Mononuclear cell (primary cell): ENCODE results near the gene FCGR3B. TPM values are rescaled to one million over a fixed set of nuclear protein-coding genes. Genes with fewer than 3 reads are reported as not detected.
"Not testable (repeated sequence)": the region's sequence is repeated elsewhere in the genome, so short reads cannot be mapped to it uniquely, and the experiment has no call there.

Experiments used
- H3K27me3 ChIP-seq: 2 replicates; pipeline ENCODE4 v1.6.0; 2011; ENCODE audit warnings: low read length, control low read depth; ENCODE audit not compliant: insufficient read depth
- H3K4me1 ChIP-seq: 2 replicates; pipeline ENCODE4 v1.5.1; 2011; ENCODE audit warnings: mild to moderate bottlenecking, low read length, control low read depth; ENCODE audit not compliant: insufficient read depth
- H3K4me3 ChIP-seq: 2 replicates; pipeline ENCODE4 v1.5.1; 2011; ENCODE audit warnings: mild to moderate bottlenecking, low read length, moderate library complexity
- H3K9me3 ChIP-seq: 2 replicates; pipeline ENCODE4 v1.5.1; 2011; ENCODE audit warnings: low read depth, mild to moderate bottlenecking, control low read depth, low read length
- total RNA-seq: library from RNA; depleted of rRNA; stranded (reverse); fragments of >200 nt; gene quantifications from one replicate; pipeline ENCODE4 v1.2.3, GENCODE V29; 2012

The FCGR3B gene
- total RNA-seq, result 2.3 TPM

- Histone ChIP-seq H3K9me3 (no peaks in the 10 kb centered on the region), H3K4me3 (peak within 1 kb of the TSS; percentile 12), H3K27me3 (no peaks in the 10 kb centered on the region), H3K4me1 (peaks cover 23% of the 10 kb centered on the region)
These were observed at the start of gene FCGR3B for GRCh38 chr1:161631076-161631475. FCGR3B (minus strand) TSS chr1:161631176; CDS start chr1:161631094, 82 bp downstream.

GRCh38 chr1:161678500-161678899 is 47.5 kb upstream of the FCGR3B start:
- Histone ChIP-seq H3K4me3 (no peak overlapping the region), H3K27me3 (peaks cover 21% of the 10 kb centered on the region)

DNA sequence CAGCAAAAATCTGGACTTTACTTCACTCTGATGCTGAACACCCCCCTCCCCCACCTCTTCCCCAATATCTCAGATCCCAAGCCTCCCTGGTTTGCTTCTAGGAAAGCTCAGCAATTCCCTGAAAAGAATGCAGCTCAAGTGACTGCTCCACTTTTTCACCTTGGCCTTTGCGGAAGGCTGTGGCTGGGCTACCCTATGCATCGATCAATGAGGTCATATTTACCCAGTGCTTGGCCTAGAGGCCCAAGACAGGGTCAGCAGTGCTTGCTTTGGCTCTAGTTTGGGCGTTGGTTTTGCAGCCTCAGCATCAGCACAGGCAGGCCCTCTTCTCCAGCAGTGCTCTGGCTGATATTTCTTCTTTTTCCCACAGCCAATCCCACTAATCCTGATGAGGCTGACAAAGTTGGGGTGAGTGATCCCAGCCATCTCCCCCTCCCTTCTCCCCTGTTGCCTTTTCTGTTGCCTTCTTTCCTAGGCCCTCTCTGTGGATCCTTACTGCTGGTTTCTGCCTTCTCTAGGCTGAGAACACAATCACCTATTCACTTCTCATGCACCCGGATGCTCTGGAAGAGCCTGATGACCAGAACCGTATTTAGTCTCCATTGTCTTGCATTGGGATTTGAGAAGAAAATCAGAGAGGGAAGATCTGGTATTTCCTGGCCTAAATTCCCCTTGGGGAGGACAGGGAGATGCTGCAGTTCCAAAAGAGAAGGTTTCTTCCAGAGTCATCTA is 46.1 kb upstream of the FCGR3B start:
- H3K27me3 ChIP-seq, result peaks cover 10% of the 10 kb centered on the region
- no peaks in the 10 kb centered on the region for H3K9me3 ChIP-seq
- no peak overlapping the region for H3K4me3 ChIP-seq
- H3K4me1 ChIP-seq, result no peaks in the 10 kb centered on the region

More at GRCh38 chr1:161678500-161678899, 47.5 kb upstream of the FCGR3B start:
- Histone ChIP-seq H3K9me3 (no peaks in the 10 kb centered on the region), H3K4me1 (no peaks in the 10 kb centered on the region)

GRCh38 chr1:161676441-161676840 is 45.5 kb upstream of the FCGR3B start:
- H3K27me3 ChIP-seq, result peaks cover 6% of the 10 kb centered on the region
- H3K9me3 ChIP-seq, result no peaks in the 10 kb centered on the region
- no peaks in the 10 kb centered on the region for H3K4me1 ChIP-seq
- H3K4me3 ChIP-seq, result no peak overlapping the region

DNA sequence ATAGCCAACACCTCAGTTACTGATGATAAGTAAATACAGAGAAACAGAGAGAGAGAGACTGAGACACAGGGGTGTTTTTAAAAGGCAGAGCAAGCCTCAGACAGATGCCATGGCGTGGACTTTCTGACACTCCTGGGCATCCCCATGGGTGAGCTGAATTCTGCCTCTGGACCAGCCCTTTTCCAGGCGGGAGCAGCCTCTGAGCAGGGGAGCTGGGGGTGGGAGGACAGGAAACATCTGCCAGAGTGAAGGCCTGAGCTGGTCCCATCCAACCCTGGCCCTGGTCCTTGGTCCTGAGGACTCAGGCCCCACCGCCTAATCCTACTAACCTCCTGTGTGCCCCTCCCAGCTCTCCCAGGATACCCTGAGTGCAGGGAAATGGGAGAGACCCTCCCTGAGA is 43.9 kb upstream of the FCGR3B start:
- not testable (repeated sequence) for H3K4me3 ChIP-seq, H3K9me3 ChIP-seq, H3K4me1 ChIP-seq, H3K27me3 ChIP-seq

DNA sequence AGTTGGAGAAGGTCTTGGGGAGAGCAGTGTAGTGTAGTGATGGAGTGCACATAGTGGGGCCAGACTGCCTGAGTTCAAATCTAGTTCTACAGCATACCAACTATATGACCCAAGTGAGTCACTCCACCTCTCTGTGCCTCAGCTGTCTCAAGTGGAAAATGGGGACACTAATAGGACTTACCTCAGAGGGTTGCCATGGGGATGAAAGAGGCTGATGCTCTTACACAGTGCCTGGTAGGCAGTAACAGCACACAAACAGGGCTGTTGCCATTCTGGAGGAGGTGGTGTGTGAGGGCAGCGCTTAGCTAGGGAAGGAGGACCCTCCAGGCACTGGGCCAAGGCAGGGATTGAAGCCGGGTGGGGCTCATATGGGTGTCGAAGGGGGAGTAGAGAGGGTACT is 43.5 kb upstream of the FCGR3B start:
- not testable (repeated sequence) for H3K4me1 ChIP-seq, H3K27me3 ChIP-seq, H3K4me3 ChIP-seq, H3K9me3 ChIP-seq

DNA sequence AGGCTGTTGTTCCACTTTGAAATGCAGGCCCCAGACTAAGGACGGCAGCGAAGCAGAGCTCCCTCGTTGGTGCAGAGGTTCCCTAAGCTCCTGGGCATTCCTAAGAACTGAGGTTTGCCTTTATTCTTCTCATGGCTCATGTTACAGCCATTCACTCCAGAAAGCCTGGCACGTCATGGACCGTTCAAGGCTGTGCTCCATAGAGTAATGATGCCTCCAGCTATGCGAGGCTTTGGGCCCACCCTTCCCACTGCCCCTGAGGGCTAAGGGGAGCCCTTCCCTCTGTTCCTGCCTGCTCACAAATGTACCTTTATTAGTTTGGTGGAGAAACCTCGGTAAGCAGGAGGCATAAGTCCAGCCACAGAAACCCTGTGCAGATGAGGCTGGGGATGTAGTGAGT is 42.5 kb upstream of the FCGR3B start:
- H3K4me1 ChIP-seq, H3K27me3 ChIP-seq, H3K9me3 ChIP-seq: not testable (repeated sequence)

GRCh38 chr1:161671045-161672020 is 40.4 kb upstream of the FCGR3B start:
- not testable (repeated sequence) for H3K4me1 ChIP-seq, H3K4me3 ChIP-seq, H3K27me3 ChIP-seq, H3K9me3 ChIP-seq

More for the DNA sequence above, 42.5 kb upstream of the FCGR3B start:
- H3K4me3 ChIP-seq, result not testable (repeated sequence)

GRCh38 chr1:161664689-161665088 is 33.7 kb upstream of the FCGR3B start:
- not testable (repeated sequence) for H3K4me3 ChIP-seq, H3K27me3 ChIP-seq, H3K4me1 ChIP-seq, H3K9me3 ChIP-seq

GRCh38 chr1:161663569-161663968 is 32.6 kb upstream of the FCGR3B start:
- not testable (repeated sequence) for H3K4me1 ChIP-seq, H3K4me3 ChIP-seq, H3K27me3 ChIP-seq, H3K9me3 ChIP-seq

DNA sequence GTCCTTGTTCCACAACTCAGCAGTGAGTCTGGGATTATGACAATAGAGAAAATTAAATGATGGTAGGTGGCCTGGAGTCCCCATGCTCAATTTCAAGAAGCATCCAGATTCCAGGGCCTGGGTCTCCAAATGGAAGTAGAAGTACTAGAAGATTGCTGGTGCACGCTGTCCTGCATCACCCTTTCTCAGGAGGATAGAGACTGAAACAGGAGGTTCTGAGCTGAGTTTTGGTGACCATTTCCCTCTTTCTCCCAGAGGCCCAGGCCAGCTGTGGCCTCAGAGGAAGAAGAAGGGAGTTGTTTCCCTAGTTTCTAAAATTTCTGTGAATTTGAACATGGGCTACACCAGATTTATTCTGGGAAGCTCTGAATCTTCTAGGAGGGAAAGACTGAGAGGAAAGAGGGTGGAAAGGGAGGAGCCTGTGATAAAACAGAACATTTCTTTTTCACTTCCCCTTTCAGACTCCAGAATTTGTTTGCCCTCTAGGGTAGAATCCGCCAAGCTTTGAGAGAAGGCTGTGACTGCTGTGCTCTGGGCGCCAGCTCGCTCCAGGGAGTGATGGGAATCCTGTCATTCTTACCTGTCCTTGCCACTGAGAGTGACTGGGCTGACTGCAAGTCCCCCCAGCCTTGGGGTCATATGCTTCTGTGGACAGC is 31.8 kb upstream of the FCGR3B start, which contains the start of gene FCGR2B:
FCGR2B (plus strand) TSS at position 460 of the 656 bp plus-strand sequence; CDS start at position 559, 99 bp downstream.
- not testable (repeated sequence) for H3K27me3 ChIP-seq, H3K4me3 ChIP-seq, H3K4me1 ChIP-seq, H3K9me3 ChIP-seq

DNA sequence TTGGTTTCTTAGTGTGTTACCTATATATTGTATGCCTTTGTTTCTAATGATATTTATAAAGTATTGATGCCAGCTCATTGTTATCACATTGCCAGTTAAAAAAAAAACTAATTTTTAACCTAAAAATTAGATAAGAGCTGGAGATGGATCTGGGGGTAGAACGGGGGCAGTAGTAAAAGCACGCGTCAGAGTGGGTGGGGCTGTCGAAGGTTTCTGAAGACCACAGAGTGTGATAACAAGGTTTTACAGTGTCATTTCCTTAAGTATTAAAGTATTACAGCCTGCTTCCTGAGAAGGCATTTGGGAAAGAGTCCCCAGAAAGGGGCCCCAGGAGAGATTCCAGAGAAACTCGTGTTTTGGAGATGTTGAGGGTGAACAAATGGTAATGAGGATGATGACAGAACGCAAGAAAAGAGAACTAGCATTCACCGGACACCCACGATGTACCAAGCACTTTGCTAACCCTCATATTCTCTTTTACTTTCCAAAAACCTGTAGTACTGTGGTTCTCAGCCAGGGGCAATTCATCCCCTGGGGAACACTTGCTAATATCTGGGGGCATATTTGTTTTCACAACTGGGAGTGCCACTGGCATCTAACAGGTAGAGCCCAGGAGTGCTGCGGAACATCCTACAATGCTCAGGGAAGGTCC is 30.8 kb upstream of the FCGR3B start:
- H3K4me3 ChIP-seq, H3K4me1 ChIP-seq, H3K9me3 ChIP-seq, H3K27me3 ChIP-seq: not testable (repeated sequence)

GRCh38 chr1:161658524-161658923 is 27.5 kb upstream of the FCGR3B start:
- H3K9me3 ChIP-seq, H3K27me3 ChIP-seq, H3K4me3 ChIP-seq, H3K4me1 ChIP-seq: not testable (repeated sequence)

GRCh38 chr1:161653971-161654370 is 23.0 kb upstream of the FCGR3B start:
- H3K9me3 ChIP-seq, H3K4me1 ChIP-seq, H3K4me3 ChIP-seq, H3K27me3 ChIP-seq: not testable (repeated sequence)

- not testable (repeated sequence) for H3K27me3 ChIP-seq, H3K4me3 ChIP-seq, H3K9me3 ChIP-seq, H3K4me1 ChIP-seq
These were observed 22.6 kb upstream of the FCGR3B start for GRCh38 chr1:161653541-161653940.
